NCI-H524 (cell line): ENCODE results near the gene PRRG3.
"Not testable (repeated sequence)": the region's sequence is repeated elsewhere in the genome, so short reads cannot be mapped to it uniquely, and the experiment has no call there.

Experiments used
- DNase-seq, 2 experiments: peaks; one replicate each; lab custom pipeline; 2025; lab: John Stamatoyannopoulos, UW

PRRG3 gene

GRCh38 chrX:151694661-151695582, at the start of gene PRRG3:
Gene PRRG3, plus strand, starts transcription at chrX:151695458. Its CDS starts 3,357 bp downstream, at chrX:151698815.
- peak in 1 of 2 experiments; percentile 46 for DNase-seq

- DNase-seq: peak; percentile 53 to 74
These were observed 20.0 kb upstream of the PRRG3 start for GRCh38 chrX:151675121-151675746.

GRCh38 chrX:151676196-151676595, 19.1 kb upstream of the PRRG3 start:
- no peak for DNase-seq

- no peak for DNase-seq
These were observed 15.4 kb upstream of the PRRG3 start for GRCh38 chrX:151679798-151680402.

GRCh38 chrX:151680805-151681204, 14.5 kb upstream of the PRRG3 start:
- DNase-seq: peak; percentile 12 to 60

GRCh38 chrX:151687635-151688034, 7.6 kb upstream of the PRRG3 start:
- DNase-seq: no peak

GRCh38 chrX:151688695-151689094, 6.6 kb upstream of the PRRG3 start:
- DNase-seq: no peak

GRCh38 chrX:151692825-151693224, 2.4 kb upstream of the PRRG3 start:
- DNase-seq: no peak

- DNase-seq: no peak
These were observed 1.1 kb upstream of the PRRG3 start for GRCh38 chrX:151694121-151694520.

- peak; percentile 13 to 60 for DNase-seq
These were observed 504 bp downstream of the PRRG3 start for GRCh38 chrX:151695583-151696340.

- DNase-seq: not testable (repeated sequence)
These were observed 1.8 kb downstream of the PRRG3 start for GRCh38 chrX:151697082-151697481.

- peak; percentile 10 to 72 for DNase-seq
These were observed 2.3 kb downstream of the PRRG3 start for GRCh38 chrX:151697522-151697921.

GRCh38 chrX:151698485-151698884, 3.2 kb downstream of the PRRG3 start:
- DNase-seq: no peak

- DNase-seq: no peak
These were observed 4.5 kb downstream of the PRRG3 start for GRCh38 chrX:151699746-151700145.

GRCh38 chrX:151700581-151700980, 5.3 kb downstream of the PRRG3 start:
- DNase-seq: no peak

- DNase-seq: no peak
These were observed 5.8 kb downstream of the PRRG3 start for GRCh38 chrX:151701071-151701470.

- no peak for DNase-seq
These were observed 6.3 kb downstream of the PRRG3 start for GRCh38 chrX:151701531-151701930.

- no peak for DNase-seq
These were observed 6.9 kb downstream of the PRRG3 start for GRCh38 chrX:151702026-151702714.

- no peak for DNase-seq
These were observed 7.6 kb downstream of the PRRG3 start for GRCh38 chrX:151702741-151703340.

- no peak for DNase-seq
These were observed 8.2 kb downstream of the PRRG3 start for GRCh38 chrX:151703487-151703886.
